Mesangial cell (primary cell): ENCODE measurements around the gene UBIAD1. TPM values are rescaled to one million over a fixed set of nuclear protein-coding genes. Genes with fewer than 3 reads are reported as not detected.

Experiments
- total RNA-seq: library from RNA; depleted of rRNA; stranded (reverse); fragments of >200 nt; gene quantifications from 2 replicates; pipeline ENCODE4 v1.2.3, GENCODE V29; 2015

UBIAD1 gene, protein sequence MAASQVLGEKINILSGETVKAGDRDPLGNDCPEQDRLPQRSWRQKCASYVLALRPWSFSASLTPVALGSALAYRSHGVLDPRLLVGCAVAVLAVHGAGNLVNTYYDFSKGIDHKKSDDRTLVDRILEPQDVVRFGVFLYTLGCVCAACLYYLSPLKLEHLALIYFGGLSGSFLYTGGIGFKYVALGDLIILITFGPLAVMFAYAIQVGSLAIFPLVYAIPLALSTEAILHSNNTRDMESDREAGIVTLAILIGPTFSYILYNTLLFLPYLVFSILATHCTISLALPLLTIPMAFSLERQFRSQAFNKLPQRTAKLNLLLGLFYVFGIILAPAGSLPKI
- 13.4 and 13.9 TPM in 2 replicates for total RNA-seq

DNA sequence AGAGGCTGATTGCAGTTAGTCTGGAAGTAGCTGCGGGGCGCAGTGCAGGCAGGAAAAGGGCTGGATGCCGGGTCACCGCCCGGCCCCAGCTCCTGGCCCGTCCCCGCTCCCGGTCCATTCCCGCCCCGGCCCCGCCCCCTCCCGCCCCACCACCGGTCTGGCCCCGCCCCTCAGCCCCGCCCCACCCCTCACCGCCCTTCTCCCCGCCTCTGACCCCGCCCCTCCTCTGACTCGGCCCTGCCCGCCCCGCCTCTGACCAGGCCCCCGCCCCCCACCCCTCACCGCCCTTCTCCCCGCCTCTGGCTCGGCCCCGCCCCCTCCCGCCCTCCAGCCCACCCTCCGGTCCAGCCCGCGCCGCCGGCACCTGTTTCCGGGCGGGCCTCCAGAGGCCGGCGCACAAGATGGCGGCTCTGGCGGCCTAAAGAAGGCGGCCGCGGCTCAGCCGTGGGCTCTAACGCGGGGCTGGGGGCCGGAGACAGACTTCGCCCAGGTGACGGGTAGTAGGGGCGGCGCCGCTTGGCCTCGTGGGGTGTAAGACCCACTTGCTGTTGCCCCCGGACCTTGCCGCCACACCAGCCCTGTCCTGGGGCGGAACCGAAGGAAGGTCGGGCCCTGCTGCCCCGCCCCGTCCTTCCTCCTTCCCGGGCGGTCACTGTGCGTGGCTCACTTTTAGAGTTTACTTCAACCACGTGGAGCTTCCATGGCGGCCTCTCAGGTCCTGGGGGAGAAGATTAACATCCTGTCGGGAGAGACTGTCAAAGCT is at the start of gene UBIAD1:
Gene UBIAD1 (plus strand): TSS at position 367 of the 763 bp plus-strand sequence. CDS start 334 bp downstream, at position 701.

DNA sequence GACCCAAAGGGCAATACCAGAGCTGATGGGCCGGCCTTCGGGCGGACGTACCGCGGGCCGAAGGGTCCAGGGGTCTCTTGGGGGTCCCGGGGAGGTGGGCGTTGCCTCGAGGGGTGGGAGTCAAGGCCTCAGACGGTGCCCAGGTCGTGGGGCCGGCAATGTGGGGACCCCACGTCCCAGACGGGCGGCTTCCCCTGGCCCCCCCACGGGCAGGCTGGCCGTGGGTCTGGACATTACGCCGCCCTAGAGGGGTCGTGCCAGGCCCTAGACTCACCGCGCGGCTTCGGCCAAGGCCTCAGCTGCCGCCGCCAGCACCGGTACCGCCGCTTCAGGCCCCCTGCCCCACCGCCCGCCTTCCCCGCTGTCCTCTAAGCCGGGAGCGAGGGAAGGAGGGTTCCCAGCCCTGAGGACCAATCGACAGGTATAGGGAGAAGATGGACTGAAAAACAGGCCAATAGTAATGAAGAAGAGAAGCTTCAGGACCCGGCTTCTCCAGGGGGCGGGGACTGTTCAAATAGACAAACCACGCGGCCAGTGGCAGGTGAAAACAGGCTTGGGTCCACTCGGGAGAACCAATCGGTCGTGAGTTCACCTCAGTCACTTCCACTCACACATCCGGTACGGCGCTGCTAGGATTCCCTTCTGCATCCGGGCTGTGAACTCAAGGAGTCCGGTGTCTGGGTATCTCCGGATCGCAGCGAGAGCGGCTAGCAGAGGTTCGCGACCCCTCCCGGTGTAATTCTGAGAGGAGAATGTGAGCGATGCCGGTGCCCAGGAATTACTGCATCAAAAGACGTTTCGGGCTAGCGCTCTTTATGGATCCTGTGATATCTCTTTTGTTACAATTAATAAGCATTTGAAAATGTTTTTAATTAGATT is 10.6 kb upstream of the UBIAD1 start, which contains the start of gene MTOR:
Gene MTOR (minus strand): TSS at position 381 of the 879 bp plus-strand sequence. CDS start 3,142 bp downstream, outside the sequence.

Other genes with a start within 250 kb of the UBIAD1 start
- gene MASP2, start 226.0 kb upstream of the UBIAD1 start, total RNA-seq, result not detected in 2 replicates
- gene SRM, start 213.2 kb upstream of the UBIAD1 start, total RNA-seq, result 67.8 and 150 TPM in 2 replicates
- gene EXOSC10, start 173.3 kb upstream of the UBIAD1 start, total RNA-seq, result 39.2 and 59.6 TPM in 2 replicates
- gene ANGPTL7, start 83.8 kb upstream of the UBIAD1 start, total RNA-seq, result 0.25 TPM in 1 of 2 replicates, not detected in the other
- 34.5 and 39.9 TPM in 2 replicates for gene MTOR, start 10.6 kb upstream of the UBIAD1 start, total RNA-seq
- gene DISP3, start 206.0 kb downstream of the UBIAD1 start, total RNA-seq, result 0.16 and 0.38 TPM in 2 replicates